Ishikawa (cell line): Measurements from ENCODE around the gene USP9Y.

Experiments
- CEBPB ChIP-seq: IDR thresholded peaks from 2 replicates; pipeline ENCODE4 v1.6.1; 2012
- EGR1 ChIP-seq: IDR thresholded peaks from 2 replicates; pipeline ENCODE4 v1.6.1; 2012
- EP300 ChIP-seq: IDR thresholded peaks from 2 replicates; pipeline ENCODE4 v1.6.1; 2012; ENCODE audit warnings: borderline replicate concordance
- MAX ChIP-seq: IDR thresholded peaks from 2 replicates; pipeline ENCODE4 v1.6.1; 2012
- RAD21 ChIP-seq: IDR thresholded peaks from 2 replicates; pipeline ENCODE4 v1.6.1; 2012; ENCODE audit warnings: low read depth
- TAF1 ChIP-seq: IDR thresholded peaks from 2 replicates; pipeline ENCODE4 v1.6.1; 2012; ENCODE audit warnings: low read depth, mild to moderate bottlenecking

GRCh38 chrY:12833284-12833683 is 132.3 kb downstream of the USP9Y start:
- TF ChIP-seq TAF1 = no peak
- no peak for TF ChIP-seq EGR1
- no peak for TF ChIP-seq MAX
- TF ChIP-seq CEBPB = no peak
- TF ChIP-seq RAD21 = no peak
- TF ChIP-seq EP300 = no peak
